Upper lobe of left lung (tissue), 6 donors: ENCODE measurements around the gene FBXW7. TPM values are rescaled to one million over a fixed set of nuclear protein-coding genes. Genes with fewer than 3 reads are reported as not detected.
A peak's percentile ranks its signal among the peaks of the same experiment; 100 is the strongest.

Experiments
- ATAC-seq, 2 donors: fragments of 200-7000 bp; cut with Tn5 transposase; one replicate each; pipeline ENCODE4 v1.9.1; 2022; ENCODE audit warnings: mild to moderate bottlenecking in 2 of 2, moderate library complexity in 2 of 2; ENCODE audit not compliant: low FRiP score in 2 of 2
- DNase-seq, 2 donors: peaks; one replicate each; pipeline ENCODE4 v3.0.0-alpha.2; 2019 to 2020
- H3K27ac ChIP-seq, 4 donors: fragments of 200-600 bp; sonication (generic); one replicate each; pipeline ENCODE4 v1.5.1; 2016 to 2019
- H3K27me3 ChIP-seq, 4 donors: fragments of 200-600 bp; sonication (generic); one replicate each; pipeline ENCODE4 v1.5.1; 2017 to 2019
- H3K36me3 ChIP-seq, 4 donors: fragments of 200-600 bp; sonication (generic); one replicate each; pipeline ENCODE4 v1.5.1; 2016 to 2019
- H3K4me1 ChIP-seq, 4 donors: fragments of 200-600 bp; sonication (generic); one replicate each; pipeline ENCODE4 v1.5.1; 2018 to 2019
- H3K4me3 ChIP-seq, 4 donors: fragments of 200-600 bp; sonication (generic); one replicate each; pipeline ENCODE4 v1.5.1; 2017 to 2019; ENCODE audit warnings: mild to moderate bottlenecking in 2 of 4, moderate library complexity in 1 of 4
- H3K9me3 ChIP-seq, 4 donors: fragments of 200-600 bp; sonication (generic); one replicate each; pipeline ENCODE4 v1.5.1; 2018 to 2019
- CTCF ChIP-seq, 6 experiments: fragments of 450-650 bp in 4 of 6; fragments of 200-600 bp in 2 of 6; sonication (generic) in 2 of 6; IDR thresholded peaks; one replicate each; pipeline ENCODE4 v1.5.1; 2016 to 2019; ENCODE audit warnings: antibody characterized with exemption in 6 of 6
- EP300 ChIP-seq, 4 donors: sonication (generic); formaldehyde crosslinking; IDR thresholded peaks; one replicate each; pipeline ENCODE4 v1.5.1; 2017; ENCODE audit warnings: antibody characterized with exemption in 4 of 4, control low read depth in 2 of 4
- POLR2A ChIP-seq, 4 donors: fragments of 450-650 bp; IDR thresholded peaks; one replicate each; pipeline ENCODE4 v1.5.1; 2016 to 2017; ENCODE audit warnings: antibody characterized with exemption in 4 of 4, mild to moderate bottlenecking in 2 of 4
- POLR2AphosphoS5 ChIP-seq, 2 donors: sonication (generic); formaldehyde crosslinking; IDR thresholded peaks; one replicate each; pipeline ENCODE4 v1.5.1; 2017; ENCODE audit warnings: antibody characterized with exemption in 2 of 2
- WGBS, 2 donors: methylation state at CpG; one replicate each; pipeline ENCODE4 v1.1.5; 2017 to 2018; 5-methylcytosine and 5-hydroxymethylcytosine counted together
- small RNA-seq, 4 donors: library from RNA; depleted of rRNA; stranded (forward); fragments of <200 nt; gene quantifications; one replicate each; pipeline ENCODE3, GENCODE V24; 2016
- total RNA-seq, 6 donors: library from RNA; depleted of rRNA in 4 of 6; stranded (reverse); fragments of >200 nt in 4 of 6; gene quantifications; one replicate each; pipeline versions ENCODE4 v1.1.0 to v1.2.1, GENCODE V29; 2016 to 2021
- donor health status: DM: no; HTN: no; CAD: no; lungs with moderate emphysema.
- donor health status: DM: no; HTN: yes; CAD: no; lungs with severe emphysema.

FBXW7 gene
- total RNA-seq, 6 donors from 2014 or later, result 36.5 to 116 (median 52.5) TPM

- no peaks in the 10 kb centered on the region for H3K27me3 ChIP-seq
- H3K4me1 ChIP-seq, result peaks cover 0 to 7% (median 2%) of the 10 kb centered on the region in 4 donors
- ATAC-seq (peak in 1 of 2 donors; percentile 75), DNase-seq (peak in 1 of 2 donors; percentile 40)
- no peaks in the 10 kb centered on the region for H3K36me3 ChIP-seq
- WGBS, 2 donors, result 59 to 75% methylated on average over 9 of the region's 9 CpGs
- peak overlapping the region in 2 of 4 donors; percentile 41 to 67 for H3K27ac ChIP-seq
- TF ChIP-seq POLR2A (IDR thresholded peaks at IDR 0.05), result no peak
- TF ChIP-seq CTCF (IDR thresholded peaks at IDR 0.05), result no peak
- no peak for TF ChIP-seq POLR2AphosphoS5 (IDR thresholded peaks at IDR 0.05)
- H3K4me3 ChIP-seq, result no peak overlapping the region
- H3K9me3 ChIP-seq, result no peaks in the 10 kb centered on the region
These were observed 257.2 kb downstream of the FBXW7 start for GRCh38 chr4:152278505-152279233.

GRCh38 chr4:152278172-152278504 is 257.8 kb downstream of the FBXW7 start:
- Histone ChIP-seq H3K9me3 (no peaks in the 10 kb centered on the region), H3K27me3 (no peaks in the 10 kb centered on the region), H3K27ac (peak overlapping the region in 3 of 4 donors; percentile 19 to 67 (median 41)), H3K36me3 (no peaks in the 10 kb centered on the region), H3K4me3 (no peak overlapping the region), H3K4me1 (peaks cover 0 to 7% (median 2%) of the 10 kb centered on the region in 4 donors)
- ATAC-seq (no peak), DNase-seq (no peak)
- TF ChIP-seq POLR2AphosphoS5 (IDR thresholded peaks at IDR 0.05) (no peak), EP300 (IDR thresholded peaks at IDR 0.05) (no peak), CTCF (IDR thresholded peaks at IDR 0.05) (no peak), POLR2A (IDR thresholded peaks at IDR 0.05) (no peak)

DNA sequence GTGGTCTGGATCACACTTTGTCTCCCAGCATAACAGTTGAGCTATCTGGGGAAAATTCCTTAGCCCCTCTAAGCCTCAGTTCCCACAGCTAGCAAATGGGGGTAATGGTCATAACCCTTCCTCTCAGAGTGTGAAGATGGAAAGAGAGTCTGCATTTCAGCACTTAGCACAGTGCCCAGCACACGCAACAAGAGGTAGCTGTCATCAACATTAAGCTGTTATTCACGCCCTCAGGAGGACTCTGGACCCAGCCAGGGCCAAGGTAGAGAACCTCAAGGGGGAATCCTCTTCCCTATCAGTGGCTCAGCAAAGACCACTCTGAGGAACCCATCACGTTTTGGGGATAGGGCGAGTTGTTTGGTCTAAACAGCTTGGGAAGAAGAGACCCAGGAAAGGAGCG is 258.6 kb downstream of the FBXW7 start:
- no peak overlapping the region for H3K4me3 ChIP-seq
- no peaks in the 10 kb centered on the region for H3K36me3 ChIP-seq
- no peaks in the 10 kb centered on the region for H3K9me3 ChIP-seq
- no peaks in the 10 kb centered on the region for H3K27me3 ChIP-seq
- DNase-seq, result no peak
- no peak for TF ChIP-seq POLR2A (IDR thresholded peaks at IDR 0.05)
- no peak for TF ChIP-seq EP300 (IDR thresholded peaks at IDR 0.05)
- no peak for TF ChIP-seq POLR2AphosphoS5 (IDR thresholded peaks at IDR 0.05)
- no peak for TF ChIP-seq CTCF (IDR thresholded peaks at IDR 0.05)
- H3K4me1 ChIP-seq, result peaks cover 0 to 7% (median 2%) of the 10 kb centered on the region in 4 donors
- H3K27ac ChIP-seq, result no peak overlapping the region
- whole genome bisulfite sequencing, 2 donors, result 87% methylated on average over 5 of the region's 5 CpGs
- no peak for ATAC-seq

DNA sequence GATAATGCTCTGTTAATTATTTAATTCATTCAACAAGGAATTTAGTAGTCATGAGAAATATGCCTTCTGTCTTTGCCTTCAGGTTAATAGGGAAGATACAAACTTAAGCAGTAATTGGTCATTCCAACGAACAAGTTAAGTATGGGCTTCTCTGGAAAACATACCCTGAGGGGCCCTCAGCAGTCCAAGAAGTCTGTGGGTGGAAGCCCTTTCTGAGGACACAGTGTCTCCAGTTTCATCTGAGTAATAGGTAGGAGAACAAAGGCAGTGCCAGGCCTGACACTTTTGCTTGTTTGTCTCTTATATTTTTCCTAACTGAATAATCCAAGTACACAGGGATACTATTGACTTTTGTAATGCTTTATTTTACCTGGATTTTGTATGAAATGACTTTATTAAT is 262.5 kb downstream of the FBXW7 start:
- WGBS, 2 donors, result 79 to 88% methylated on average over 1 of the region's 1 CpG
- ATAC-seq (no peak), DNase-seq (no peak)
- H3K27ac ChIP-seq, result no peak overlapping the region
- H3K9me3 ChIP-seq, result no peaks in the 10 kb centered on the region
- H3K4me3 ChIP-seq, result no peak overlapping the region
- no peaks in the 10 kb centered on the region for H3K4me1 ChIP-seq
- H3K36me3 ChIP-seq, result no peaks in the 10 kb centered on the region
- no peak for TF ChIP-seq EP300 (IDR thresholded peaks at IDR 0.05)
- no peak for TF ChIP-seq POLR2AphosphoS5 (IDR thresholded peaks at IDR 0.05)
- H3K27me3 ChIP-seq, result no peaks in the 10 kb centered on the region

Small RNA genes lying within 50 kb of the gene (small RNA-seq; reads per million reads assigned to genes)
- 0 reads per million in 4 donors for gene MIR3140

Other genes with a start within 250 kb of the FBXW7 start
- 10 to 100 TPM in 2 of 6 donors, 1 to 10 TPM in 4; 2.4 to 18.7 (median 6.0) TPM for gene TMEM154, start 143.9 kb upstream of the FBXW7 start, total RNA-seq
- gene TIGD4, start 243.6 kb upstream of the FBXW7 start, total RNA-seq, result 1 to 10 TPM in 2 of 6 donors, under 1 TPM in 3, not detected in 1; 0.15 to 2.5 (median 0.67) TPM
- 10 to 100 TPM; 17.8 to 54.0 (median 30.4) TPM for gene ARFIP1, start 243.9 kb upstream of the FBXW7 start, total RNA-seq